ENCODE data around the gene HM13. TPM values are rescaled to one million over a fixed set of nuclear protein-coding genes. Genes with fewer than 3 reads are reported as not detected.

HM13 gene
- total and polyA plus RNA-seq, 7 donors = 34.8 to 304 (median 62.5) TPM

- WGBS, 2 donors = 76 to 80% methylated on average over 6 of the region's 6 CpGs
- Histone ChIP-seq H3K36me3 (no peaks in the 10 kb centered on the region), H3K4me3 (peak overlapping the region in 3 of 4 donors; percentile 45 to 56 (median 55)), H3K4me1 (peaks cover 0 to 15% (median 11%) of the 10 kb centered on the region in 4 donors), H3K27ac (peak overlapping the region; percentile 67 to 79 (median 71)), H3K27me3 (peaks cover 10 to 35% (median 19%) of the 10 kb centered on the region in 3 donors), H3K9me3 (no peaks in the 10 kb centered on the region)
- DNase-seq = no peak
- intact Hi-C loops (cut with DNase I) = no loop called here
- TF ChIP-seq CTCF (IDR thresholded peaks at IDR 0.05) (no peak), POLR2AphosphoS5 (IDR thresholded peaks at IDR 0.05) (no peak), POLR2A (IDR thresholded peaks at IDR 0.05) (no peak), EP300 (IDR thresholded peaks at IDR 0.05) (no peak)
These were observed 37.5 kb upstream of the HM13 start for GRCh38 chr20:31476643-31477215.

GRCh38 chr20:31484001-31484400, 30.2 kb upstream of the HM13 start:
- intact Hi-C loops (cut with DNase I) = no loop called here

GRCh38 chr20:31485450-31486339, 28.5 kb upstream of the HM13 start:
- no peaks in the 10 kb centered on the region for H3K9me3 ChIP-seq
- peaks cover 0 to 19% (median 5%) of the 10 kb centered on the region in 3 donors for H3K27me3 ChIP-seq
- DNase-seq = peak; percentile 90
- intact Hi-C loops (cut with DNase I) = no loop called here
- H3K4me3 ChIP-seq = peak overlapping the region in 2 of 4 donors; percentile 24 to 25
- TF ChIP-seq POLR2AphosphoS5 (IDR thresholded peaks at IDR 0.05) (peak in 3 of 4 donors; percentile 21 to 53 (median 37)), POLR2A (IDR thresholded peaks at IDR 0.05) (no peak), CTCF (IDR thresholded peaks at IDR 0.05) (no peak), EP300 (IDR thresholded peaks at IDR 0.05) (no peak)
- WGBS, 2 donors = 12 to 15% methylated on average over 31 of the region's 31 CpGs
- peak overlapping the region; percentile 63 to 79 (median 68) for H3K27ac ChIP-seq
- H3K4me1 ChIP-seq = peaks cover 0 to 16% (median 8%) of the 10 kb centered on the region in 4 donors
- no peaks in the 10 kb centered on the region for H3K36me3 ChIP-seq

More at GRCh38 chr20:31484001-31484400, 30.2 kb upstream of the HM13 start:
- WGBS, 2 donors = 45 to 50% methylated on average over 36 of the region's 36 CpGs
- Histone ChIP-seq H3K9me3 (no peaks in the 10 kb centered on the region), H3K27me3 (peaks cover 0 to 19% (median 5%) of the 10 kb centered on the region in 3 donors), H3K36me3 (no peaks in the 10 kb centered on the region), H3K27ac (peak overlapping the region; percentile 63 to 79 (median 68)), H3K4me1 (peaks cover 0 to 16% (median 8%) of the 10 kb centered on the region in 4 donors), H3K4me3 (no peak overlapping the region)
- TF ChIP-seq POLR2AphosphoS5 (IDR thresholded peaks at IDR 0.05) = no peak
- TF ChIP-seq EP300 (IDR thresholded peaks at IDR 0.05) = no peak
- no peak for TF ChIP-seq CTCF (IDR thresholded peaks at IDR 0.05)
- no peak for TF ChIP-seq POLR2A (IDR thresholded peaks at IDR 0.05)
- DNase-seq = no peak

GRCh38 chr20:31488115-31488514, 26.1 kb upstream of the HM13 start:
- peaks cover 0 to 16% (median 8%) of the 10 kb centered on the region in 4 donors for H3K4me1 ChIP-seq
- H3K4me3 ChIP-seq = no peak overlapping the region
- H3K27me3 ChIP-seq = peaks cover 0 to 19% (median 5%) of the 10 kb centered on the region in 3 donors
- TF ChIP-seq POLR2A (IDR thresholded peaks at IDR 0.05) (no peak), POLR2AphosphoS5 (IDR thresholded peaks at IDR 0.05) (peak in 3 of 4 donors; percentile 11 to 43 (median 34))
- DNase-seq = peak; percentile 86
- 54 to 79% methylated on average over 2 of the region's 2 CpGs for WGBS, 2 donors
- no peaks in the 10 kb centered on the region for H3K36me3 ChIP-seq
- peak overlapping the region; percentile 11 to 79 (median 49) for H3K27ac ChIP-seq
- H3K9me3 ChIP-seq = no peaks in the 10 kb centered on the region
- intact Hi-C loops (cut with DNase I) = no loop called here

GRCh38 chr20:31489152-31489551, 25.1 kb upstream of the HM13 start:
- DNase-seq = no peak
- TF ChIP-seq POLR2A (IDR thresholded peaks at IDR 0.05) (no peak), CTCF (IDR thresholded peaks at IDR 0.05) (no peak), POLR2AphosphoS5 (IDR thresholded peaks at IDR 0.05) (no peak), EP300 (IDR thresholded peaks at IDR 0.05) (no peak)
- Histone ChIP-seq H3K4me3 (no peak overlapping the region), H3K9me3 (no peaks in the 10 kb centered on the region), H3K4me1 (peaks cover 0 to 16% (median 8%) of the 10 kb centered on the region in 4 donors), H3K27ac (peak overlapping the region in 2 of 4 donors; percentile 35 to 79), H3K36me3 (no peaks in the 10 kb centered on the region), H3K27me3 (peaks cover 0 to 15% (median 3%) of the 10 kb centered on the region in 3 donors)
- WGBS, 2 donors = 66 to 71% methylated on average over 3 of the region's 3 CpGs
- intact Hi-C loops (cut with DNase I) = no loop called here
